Thyroid gland (tissue), 4 donors: ENCODE data around the gene CDH23. TPM values are rescaled to one million over a fixed set of nuclear protein-coding genes. Genes with fewer than 3 reads are reported as not detected.

ENCODE experiments used
- DNase-seq, 2 donors: peaks; one replicate each; pipeline ENCODE4 v3.0.0-alpha.2; 2019
- H3K27ac ChIP-seq, 3 donors: fragments of 200-600 bp; sonication (generic); 1 replicate in 2 of 3; 2 replicates in 1 of 3; pipeline ENCODE4 v1.5.1; 2016 to 2019; ENCODE audit warnings: mild to moderate bottlenecking in 1 of 3, moderate library complexity in 1 of 3
- H3K27me3 ChIP-seq: fragments of 200-600 bp; sonication (generic); one replicate; pipeline ENCODE4 v1.5.1; 2019
- H3K36me3 ChIP-seq, 2 donors: fragments of 200-600 bp; sonication (generic); one replicate each; pipeline ENCODE4 v1.5.1; 2016 to 2019
- H3K4me1 ChIP-seq, 2 donors: fragments of 200-600 bp; sonication (generic); one replicate each; pipeline ENCODE4 v1.5.1; 2017 to 2019
- H3K4me3 ChIP-seq, 3 donors: fragments of 200-600 bp; sonication (generic); replicated peaks in 1 of 3; 1 replicate in 2 of 3; 2 replicates in 1 of 3; pipeline ENCODE4 v1.5.1; 2016; ENCODE audit warnings: mild to moderate bottlenecking in 1 of 3
- H3K9me3 ChIP-seq: fragments of 200-600 bp; sonication (generic); one replicate; pipeline ENCODE4 v1.5.1; 2017
- POLR2A ChIP-seq, 2 donors: fragments of 450-650 bp; IDR thresholded peaks; one replicate each; pipeline ENCODE4 v1.6.1; 2017; ENCODE audit warnings: antibody characterized with exemption in 2 of 2, mild to moderate bottlenecking in 2 of 2, moderate library complexity in 1 of 2
- WGBS, 2 donors: methylation state at CpG; one replicate each; pipeline ENCODE4 v1.1.5; 2017; 5-methylcytosine and 5-hydroxymethylcytosine counted together
- intact Hi-C: fragments of 100-400 bp; cut with DNase I; formaldehyde crosslinking; loops from one replicate; pipeline ENCODE4 v1.15.1; 2023
- total RNA-seq, 4 donors: library from RNA; depleted of rRNA; stranded (reverse); fragments of >200 nt; gene quantifications; one replicate each; pipeline ENCODE4 v1.2.3, GENCODE V29; 2016
- TF ChIP-seq, protein P1 (sequence below), 6 experiments: fragments of 200-600 bp in 3 of 6; fragments of 450-650 bp in 3 of 6; sonication (generic) in 3 of 6; IDR thresholded peaks; one replicate each; pipeline ENCODE4 v1.5.1; 2016 to 2019; ENCODE audit warnings: antibody characterized with exemption in 6 of 6, mild to moderate bottlenecking in 2 of 6, inconsistent platforms in 1 of 6, moderate library complexity in 1 of 6

The CDH23 gene
- total RNA-seq, 4 donors from 2014 or later, result 3.0 to 4.2 (median 3.9) TPM

DNA sequence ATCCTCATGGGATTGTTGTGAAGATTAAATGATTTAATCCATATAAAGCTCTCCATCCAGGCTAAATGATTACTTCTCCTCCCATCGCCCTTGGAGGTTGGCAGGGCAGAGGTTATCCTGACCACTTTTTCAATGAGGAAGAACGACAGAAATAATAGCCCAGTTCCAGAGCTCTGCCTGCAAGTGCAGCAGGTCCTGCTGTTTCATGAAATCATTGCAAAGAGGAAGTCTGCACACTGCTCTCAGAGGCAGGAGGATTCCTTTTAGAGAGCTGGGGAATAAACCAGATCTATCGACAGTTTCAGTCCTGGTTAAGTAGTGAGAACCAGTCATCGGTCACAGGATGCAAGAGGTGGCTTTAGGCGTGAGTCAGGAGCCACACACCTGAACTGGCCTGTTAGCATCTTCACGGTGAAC, 25.0 kb upstream of the CDH23 start:
- 67 to 71% methylated on average over 6 of the region's 6 CpGs for WGBS, 2 donors
- no peaks in the 10 kb centered on the region for H3K27me3 ChIP-seq
- no peaks in the 10 kb centered on the region for H3K9me3 ChIP-seq
- no peaks in the 10 kb centered on the region for H3K36me3 ChIP-seq
- DNase-seq, result no peak
- intact Hi-C loops, result no loop called here
- H3K4me1 ChIP-seq, result peaks cover 2 to 3% of the 10 kb centered on the region in 2 donors
- H3K4me3 ChIP-seq, result no peak overlapping the region
- TF ChIP-seq, protein P1, sequence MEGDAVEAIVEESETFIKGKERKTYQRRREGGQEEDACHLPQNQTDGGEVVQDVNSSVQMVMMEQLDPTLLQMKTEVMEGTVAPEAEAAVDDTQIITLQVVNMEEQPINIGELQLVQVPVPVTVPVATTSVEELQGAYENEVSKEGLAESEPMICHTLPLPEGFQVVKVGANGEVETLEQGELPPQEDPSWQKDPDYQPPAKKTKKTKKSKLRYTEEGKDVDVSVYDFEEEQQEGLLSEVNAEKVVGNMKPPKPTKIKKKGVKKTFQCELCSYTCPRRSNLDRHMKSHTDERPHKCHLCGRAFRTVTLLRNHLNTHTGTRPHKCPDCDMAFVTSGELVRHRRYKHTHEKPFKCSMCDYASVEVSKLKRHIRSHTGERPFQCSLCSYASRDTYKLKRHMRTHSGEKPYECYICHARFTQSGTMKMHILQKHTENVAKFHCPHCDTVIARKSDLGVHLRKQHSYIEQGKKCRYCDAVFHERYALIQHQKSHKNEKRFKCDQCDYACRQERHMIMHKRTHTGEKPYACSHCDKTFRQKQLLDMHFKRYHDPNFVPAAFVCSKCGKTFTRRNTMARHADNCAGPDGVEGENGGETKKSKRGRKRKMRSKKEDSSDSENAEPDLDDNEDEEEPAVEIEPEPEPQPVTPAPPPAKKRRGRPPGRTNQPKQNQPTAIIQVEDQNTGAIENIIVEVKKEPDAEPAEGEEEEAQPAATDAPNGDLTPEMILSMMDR (IDR thresholded peaks at IDR 0.05), result no peak
- no peak for TF ChIP-seq POLR2A (IDR thresholded peaks at IDR 0.05)
- H3K27ac ChIP-seq, result no peak overlapping the region

GRCh38 chr10:71372882-71373495, 23.7 kb upstream of the CDH23 start:
- DNase-seq, result no peak
- Histone ChIP-seq H3K4me1 (peaks cover 10 to 11% of the 10 kb centered on the region in 2 donors), H3K4me3 (no peak overlapping the region), H3K36me3 (no peaks in the 10 kb centered on the region), H3K27ac (no peak overlapping the region), H3K9me3 (no peaks in the 10 kb centered on the region), H3K27me3 (no peaks in the 10 kb centered on the region)
- WGBS, 2 donors, result 66 to 77% methylated on average over 10 of the region's 10 CpGs
- no peak for TF ChIP-seq POLR2A (IDR thresholded peaks at IDR 0.05)
- TF ChIP-seq, protein P1 (IDR thresholded peaks at IDR 0.05), result no peak
- intact Hi-C loops, result no loop called here

DNA sequence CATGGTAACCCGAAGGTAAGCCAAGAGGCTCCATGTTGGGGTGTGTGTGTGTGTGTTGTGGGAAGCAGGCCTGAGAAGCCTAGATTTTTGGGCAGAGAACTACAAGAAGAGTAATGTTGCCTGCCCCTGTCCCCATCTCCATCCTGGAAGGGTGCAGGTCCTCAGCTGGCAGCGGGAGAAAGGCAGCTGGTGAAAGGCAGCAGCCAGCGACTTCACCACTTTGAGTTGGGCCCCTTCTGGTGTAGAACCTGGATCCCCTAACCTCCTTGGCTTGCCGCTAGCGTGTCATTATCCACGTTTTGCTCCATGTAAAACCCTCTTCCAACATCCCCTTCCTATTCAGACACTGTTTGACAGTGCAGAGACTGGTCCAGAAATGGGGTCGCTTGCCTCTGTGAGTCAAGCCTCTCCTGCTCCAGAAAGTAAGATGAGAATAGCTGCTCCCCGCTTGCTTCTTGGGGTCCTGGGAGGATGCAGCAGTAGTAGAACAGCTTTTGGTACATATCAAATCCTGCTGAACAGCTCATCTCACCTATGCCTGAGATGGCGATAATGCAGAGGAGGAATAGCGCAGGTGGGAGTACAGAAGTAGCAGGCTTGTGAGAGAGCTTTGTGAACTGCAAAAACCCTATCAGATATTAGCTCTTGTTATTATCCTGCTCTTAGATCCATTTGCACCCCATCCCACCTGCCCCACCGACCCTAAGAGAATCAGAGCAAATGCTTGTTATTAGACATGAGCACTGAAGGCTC, 22.1 kb upstream of the CDH23 start:
- 87 to 90% methylated on average over 11 of the region's 11 CpGs for WGBS, 2 donors
- no peak overlapping the region for H3K27ac ChIP-seq
- TF ChIP-seq, protein P1 (IDR thresholded peaks at IDR 0.05), result no peak
- H3K27me3 ChIP-seq, result no peaks in the 10 kb centered on the region
- H3K9me3 ChIP-seq, result no peaks in the 10 kb centered on the region
- H3K36me3 ChIP-seq, result no peaks in the 10 kb centered on the region
- no peak overlapping the region for H3K4me3 ChIP-seq
- peaks cover 20 to 26% of the 10 kb centered on the region in 2 donors for H3K4me1 ChIP-seq
- DNase-seq, result no peak
- intact Hi-C loops, result no loop called here

DNA sequence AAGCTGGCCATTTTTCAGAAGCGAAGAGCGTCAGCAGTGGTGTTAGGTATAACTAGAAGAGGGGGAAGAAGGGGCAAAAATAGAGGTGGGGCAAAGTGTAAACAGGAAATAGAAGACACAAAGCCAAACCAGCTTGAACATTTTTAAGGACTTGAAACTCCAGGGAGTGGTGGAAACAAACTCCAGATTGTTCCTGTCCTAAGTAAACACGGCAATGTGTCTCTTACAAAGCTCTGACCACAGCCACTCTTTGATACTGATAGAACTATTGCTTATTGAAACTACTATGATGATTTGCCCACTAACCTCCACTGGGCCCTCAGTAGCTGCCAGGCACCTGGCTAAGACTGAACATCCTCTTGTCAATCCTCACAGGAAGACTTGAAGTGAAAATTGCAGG, 20.8 kb upstream of the CDH23 start:
- Histone ChIP-seq H3K36me3 (no peaks in the 10 kb centered on the region), H3K27me3 (no peaks in the 10 kb centered on the region), H3K4me1 (peaks cover 20 to 28% of the 10 kb centered on the region in 2 donors), H3K9me3 (no peaks in the 10 kb centered on the region), H3K4me3 (no peak overlapping the region), H3K27ac (no peak overlapping the region)
- WGBS, 2 donors, result 62 to 70% methylated on average over 3 of the region's 3 CpGs
- TF ChIP-seq POLR2A (IDR thresholded peaks at IDR 0.05), result no peak
- TF ChIP-seq, protein P1 (IDR thresholded peaks at IDR 0.05), result no peak
- no peak for DNase-seq
- intact Hi-C loops, result no loop called here
